ENCODE data around the gene ATP5F1E.

ATP5F1E gene

DNA sequence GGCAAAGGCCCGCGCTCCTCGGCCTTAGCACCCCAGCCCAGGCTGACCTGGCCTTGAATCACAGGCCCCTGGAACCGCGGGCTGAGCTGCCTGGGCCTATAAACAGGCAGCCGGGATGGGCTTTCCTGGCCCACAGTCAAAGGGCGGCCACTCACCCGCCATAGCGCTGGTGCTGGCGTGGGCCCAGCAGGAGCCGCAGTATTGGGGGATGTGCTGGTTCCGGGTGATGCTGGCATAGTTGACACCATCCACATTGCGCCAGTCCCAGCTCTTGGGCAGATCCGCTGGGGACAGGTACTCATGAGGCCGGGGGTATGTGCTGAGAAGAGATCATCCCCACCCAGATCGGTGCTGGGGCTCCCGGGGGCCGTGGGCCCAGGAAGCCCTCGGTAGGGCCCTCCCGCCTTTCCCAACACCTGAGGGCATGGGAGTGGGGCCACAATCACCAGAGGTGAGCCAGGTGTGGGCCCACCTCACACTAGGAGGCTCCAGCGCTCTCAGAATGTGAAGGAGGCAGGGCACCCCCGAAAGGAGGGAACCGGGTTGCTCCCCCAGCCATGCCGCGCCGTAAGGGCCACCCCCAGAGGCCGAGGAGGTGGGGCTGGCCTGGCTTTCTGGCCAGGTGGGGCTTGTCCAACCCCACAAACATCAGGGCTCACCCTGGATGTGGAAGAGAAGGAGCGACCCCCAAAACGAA, 25.8 kb downstream of the ATP5F1E start:
- no peak for DNase-seq (ENCODE audit: low read depth in 2 of 2)

DNA sequence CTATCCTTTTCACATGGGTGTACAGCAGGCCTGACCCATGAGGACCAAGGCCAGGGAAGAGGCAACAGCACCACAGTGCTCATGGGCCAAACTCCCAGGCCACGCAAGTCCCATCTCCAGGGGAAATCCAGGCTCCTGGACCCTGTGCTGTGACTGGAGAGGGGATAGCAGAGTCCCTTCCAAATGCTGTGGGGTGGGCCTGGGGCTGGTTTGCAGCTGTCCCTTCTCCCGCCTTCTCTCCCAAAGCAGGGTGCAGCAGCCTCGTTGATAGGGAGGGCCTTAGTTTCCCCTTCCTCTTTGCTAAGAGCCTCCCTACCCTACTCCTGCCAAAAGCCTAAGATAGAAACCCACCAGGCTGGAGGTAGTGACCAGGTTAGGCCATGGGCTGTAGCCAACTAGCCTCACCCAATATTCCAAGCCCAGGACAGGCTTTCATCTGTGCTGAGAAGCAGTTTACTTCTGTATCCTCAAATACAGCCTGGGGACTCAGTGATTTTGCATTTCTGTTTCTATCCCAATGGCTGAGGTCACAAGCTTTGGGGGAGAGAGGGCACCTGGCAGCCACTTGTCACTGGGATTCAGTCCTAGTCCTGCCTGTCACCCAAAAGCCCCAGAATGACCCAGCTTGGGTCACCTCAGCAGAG, 26.5 kb downstream of the ATP5F1E start:
- no peak for DNase-seq (ENCODE audit: low read depth in 2 of 2)

DNA sequence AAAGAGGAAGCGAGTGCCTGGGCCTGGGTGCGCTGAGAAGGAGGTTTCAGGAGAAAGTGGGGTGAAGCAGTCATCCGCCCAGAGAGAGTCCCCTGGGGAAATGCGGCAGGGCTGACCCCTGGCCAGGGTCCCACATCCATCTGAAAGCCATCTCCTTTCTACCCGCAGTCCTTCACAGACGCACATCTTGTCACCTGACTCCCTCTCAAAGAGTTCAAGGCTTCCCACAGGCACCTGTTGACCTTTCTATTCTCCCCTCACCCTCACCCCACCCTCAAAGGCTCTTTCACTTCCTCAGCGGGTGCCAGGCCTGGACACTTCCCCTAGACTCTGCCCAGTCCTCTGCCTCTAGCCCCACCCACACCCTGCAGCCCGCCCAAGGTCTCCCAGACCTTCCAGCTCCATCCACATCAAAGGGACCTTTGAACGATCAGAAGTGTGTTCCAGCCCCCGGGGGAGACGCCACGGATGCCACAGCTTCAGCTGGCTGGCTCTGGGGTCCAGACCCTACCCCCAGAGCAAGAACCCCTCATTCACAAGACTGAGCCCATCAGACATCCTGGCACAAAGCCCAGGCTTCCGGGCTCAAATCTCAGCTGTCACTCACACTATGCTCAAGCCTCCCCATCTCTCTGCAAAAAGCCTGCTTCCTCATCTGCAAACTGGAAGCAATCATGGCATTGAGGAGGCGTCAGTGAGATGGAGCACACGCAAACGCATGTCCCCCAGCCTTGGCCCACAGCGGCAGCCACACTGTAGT, 27.2 kb downstream of the ATP5F1E start:
- DNase-seq (ENCODE audit: low read depth in 2 of 2), result no peak

DNA sequence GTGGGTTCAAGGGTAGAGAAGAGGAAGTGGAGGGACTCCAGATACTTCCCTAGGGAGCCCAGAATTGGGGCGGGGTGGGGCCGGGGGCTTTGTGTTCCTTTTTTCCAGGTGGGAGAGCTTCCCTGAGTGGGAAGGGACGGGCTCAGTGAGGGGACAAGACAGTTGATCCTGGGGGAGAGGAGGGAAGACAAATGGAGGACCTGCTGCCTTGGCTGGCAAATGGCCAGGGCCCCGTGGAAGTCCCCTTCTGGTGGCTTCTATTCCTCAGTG, 27.7 kb downstream of the ATP5F1E start:
- no peak for DNase-seq (ENCODE audit: low read depth in 2 of 2)

DNA sequence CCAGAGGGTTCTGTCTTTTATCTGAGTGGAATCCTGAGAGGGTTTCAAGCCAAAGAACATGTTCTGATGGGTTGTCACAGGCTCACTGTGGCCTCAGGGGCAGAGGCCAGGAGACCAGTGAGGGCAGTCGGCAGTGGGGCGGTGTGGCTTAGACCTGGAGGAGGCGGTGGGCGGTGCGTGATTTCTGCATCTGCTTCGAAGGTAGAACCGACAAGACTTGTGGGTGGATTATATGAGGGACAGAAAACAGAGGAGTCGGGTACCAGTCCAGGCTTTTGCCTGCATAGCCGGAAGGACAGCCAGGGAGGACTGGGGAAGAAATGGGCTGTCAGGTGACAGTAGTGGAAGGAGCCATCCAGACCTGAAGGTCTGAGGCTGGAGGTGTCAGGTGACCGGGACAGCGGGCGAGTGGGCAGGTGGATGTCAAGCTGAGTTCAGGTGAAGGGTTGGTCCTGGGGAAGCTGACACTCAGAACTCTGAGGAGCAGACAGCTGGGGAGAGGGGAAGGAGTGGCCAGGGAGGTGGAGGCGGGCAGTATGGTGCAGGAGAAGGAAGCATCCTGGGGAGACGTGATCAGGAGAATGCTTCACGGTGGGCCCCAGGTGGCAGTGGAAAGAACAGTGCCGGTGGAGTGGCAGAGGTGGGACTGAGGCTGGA, 28.2 kb downstream of the ATP5F1E start:
- no peak for DNase-seq (ENCODE audit: low read depth in 2 of 2)

DNA sequence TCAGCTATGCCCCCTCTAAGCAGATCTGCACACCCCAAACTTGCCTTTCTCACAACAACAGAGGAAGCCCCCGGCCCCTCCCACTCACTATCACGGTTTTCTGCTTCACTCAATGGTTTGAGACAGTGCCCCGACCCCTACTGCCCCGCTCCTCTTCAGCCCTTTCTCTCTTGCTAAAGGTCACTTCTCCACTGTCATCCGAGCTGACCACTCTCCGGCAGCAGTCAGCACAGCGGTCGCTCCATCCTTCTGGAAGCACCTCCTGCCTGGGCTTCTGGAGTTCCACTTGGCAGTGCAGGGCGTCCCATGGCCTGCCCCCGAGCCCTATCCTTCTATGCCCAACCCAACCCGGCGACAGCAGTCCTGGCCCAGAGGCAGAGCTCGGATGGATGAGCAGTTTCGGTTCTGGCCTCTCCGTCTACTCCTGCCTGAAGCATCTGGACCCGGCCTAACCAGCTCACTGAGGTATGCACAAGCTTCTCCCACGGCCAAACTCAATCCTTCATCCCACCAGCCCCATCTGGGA, 29.2 kb downstream of the ATP5F1E start:
- no peak for DNase-seq (ENCODE audit: low read depth in 2 of 2)

DNA sequence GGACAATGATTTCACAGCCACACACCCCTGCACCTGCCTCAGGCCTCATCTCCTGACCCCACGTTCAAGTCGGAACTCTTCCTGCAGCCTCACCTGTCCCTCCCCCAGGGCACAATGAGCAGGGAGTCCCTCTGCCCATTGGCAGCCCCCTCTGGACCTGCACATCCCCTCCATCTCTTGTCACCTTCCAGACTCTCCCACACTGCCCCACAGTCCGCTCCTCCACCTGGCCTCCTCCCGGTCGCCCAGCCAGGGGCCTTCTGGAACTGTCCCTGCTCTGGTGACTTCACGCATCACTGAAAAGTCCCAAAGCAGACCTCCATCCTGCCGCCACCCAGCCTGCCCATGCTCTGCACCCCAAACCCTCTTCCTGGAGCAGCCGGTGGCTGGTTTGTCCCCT, 29.7 kb downstream of the ATP5F1E start:
- no peak for DNase-seq (ENCODE audit: low read depth in 2 of 2)

DNA sequence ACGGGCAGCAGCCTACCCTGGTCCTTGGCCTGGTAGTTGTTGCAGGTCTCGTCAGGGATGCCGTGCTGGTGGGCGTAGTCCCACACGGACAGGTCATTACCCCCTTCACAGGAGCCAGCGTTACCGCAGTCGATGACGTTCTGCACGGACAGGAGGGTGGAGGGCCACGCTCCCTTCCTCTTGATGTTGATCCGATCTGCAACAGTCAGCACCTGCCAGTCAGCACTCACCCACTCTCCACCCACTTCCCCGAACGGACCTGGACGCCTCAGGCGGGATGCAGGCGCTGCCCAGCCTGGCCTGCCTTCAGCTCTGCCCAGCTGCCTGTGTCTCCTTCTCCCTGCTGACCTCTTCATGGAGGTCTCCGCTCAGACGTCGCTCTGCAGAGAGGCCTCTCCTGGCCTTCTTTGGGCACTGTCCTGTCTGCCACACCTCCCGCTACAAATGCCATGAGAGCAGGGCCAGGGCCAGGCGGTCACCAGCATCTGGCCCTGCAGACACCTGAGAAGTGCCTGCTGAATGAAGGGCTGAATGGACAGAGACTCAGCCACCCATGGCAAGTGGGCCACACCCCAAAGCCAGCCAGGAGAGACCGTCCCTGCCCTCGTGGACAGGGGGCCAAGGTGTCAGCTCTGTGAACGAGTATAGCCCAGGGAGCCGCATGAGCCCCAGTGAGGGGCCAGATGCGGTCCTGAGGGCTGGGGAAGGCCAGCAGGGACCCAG, 30.5 kb downstream of the ATP5F1E start:
- DNase-seq (ENCODE audit: low read depth in 2 of 2), result no peak

DNA sequence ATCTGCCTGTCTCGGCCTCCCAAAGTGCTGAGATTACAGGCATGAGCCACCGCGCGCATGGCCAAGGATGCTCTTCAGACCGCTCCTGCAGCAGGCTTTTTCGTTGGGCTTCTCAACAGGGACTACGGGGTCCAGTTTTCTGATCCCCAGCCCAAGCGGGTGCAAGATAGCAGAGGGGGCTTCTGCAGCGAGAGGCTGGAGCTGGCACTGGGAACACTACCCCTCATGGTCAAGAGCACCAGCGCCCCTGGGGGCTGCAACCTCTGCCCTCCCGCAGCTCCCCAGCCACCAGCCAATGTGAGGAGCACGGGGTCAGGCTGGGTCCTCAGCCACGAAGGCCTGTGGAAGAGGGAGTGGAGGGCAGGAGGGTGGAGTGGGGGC, 31.1 kb downstream of the ATP5F1E start:
- no peak for DNase-seq (ENCODE audit: low read depth in 2 of 2)

DNA sequence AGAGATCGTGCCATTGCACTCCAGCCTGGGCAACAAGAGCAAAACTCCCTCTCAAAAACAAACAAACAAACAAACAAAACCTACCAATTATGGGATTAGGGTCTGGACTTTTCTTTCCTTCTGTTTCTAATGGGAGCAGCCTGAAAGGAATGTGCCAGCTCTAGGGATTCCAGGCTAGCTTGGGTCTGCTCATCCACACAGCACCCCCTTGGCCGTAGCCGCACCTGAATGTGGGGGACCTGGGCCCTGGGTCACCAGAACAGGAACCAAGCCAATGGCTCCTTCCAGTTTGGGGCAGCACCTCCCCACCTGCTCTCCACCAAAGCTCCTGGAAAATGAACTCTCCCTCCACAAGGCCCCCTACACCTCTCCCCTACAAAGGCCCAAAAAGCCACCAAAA, 31.8 kb downstream of the ATP5F1E start:
- no peak for DNase-seq (ENCODE audit: low read depth in 2 of 2)

DNA sequence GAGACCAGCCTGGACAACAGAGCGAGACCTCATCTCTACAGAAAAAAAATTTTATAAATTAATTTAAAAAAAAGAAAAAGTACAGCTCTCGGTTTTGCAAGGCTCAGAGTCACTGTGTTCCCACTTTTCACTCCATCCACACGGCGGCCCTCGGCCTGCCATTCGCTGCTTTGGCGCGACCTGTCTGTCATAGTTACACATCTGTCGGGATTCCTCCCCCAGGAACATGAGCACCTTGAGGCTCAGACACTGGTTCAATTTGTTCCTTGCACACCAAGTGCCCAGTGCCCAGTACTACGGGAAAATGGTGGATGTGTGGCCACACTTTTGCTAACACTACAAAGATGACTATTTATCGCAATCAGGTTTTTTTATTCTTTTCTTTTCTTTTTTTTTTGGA, 33.5 kb downstream of the ATP5F1E start:
- DNase-seq (ENCODE audit: low read depth in 2 of 2), result no peak

DNA sequence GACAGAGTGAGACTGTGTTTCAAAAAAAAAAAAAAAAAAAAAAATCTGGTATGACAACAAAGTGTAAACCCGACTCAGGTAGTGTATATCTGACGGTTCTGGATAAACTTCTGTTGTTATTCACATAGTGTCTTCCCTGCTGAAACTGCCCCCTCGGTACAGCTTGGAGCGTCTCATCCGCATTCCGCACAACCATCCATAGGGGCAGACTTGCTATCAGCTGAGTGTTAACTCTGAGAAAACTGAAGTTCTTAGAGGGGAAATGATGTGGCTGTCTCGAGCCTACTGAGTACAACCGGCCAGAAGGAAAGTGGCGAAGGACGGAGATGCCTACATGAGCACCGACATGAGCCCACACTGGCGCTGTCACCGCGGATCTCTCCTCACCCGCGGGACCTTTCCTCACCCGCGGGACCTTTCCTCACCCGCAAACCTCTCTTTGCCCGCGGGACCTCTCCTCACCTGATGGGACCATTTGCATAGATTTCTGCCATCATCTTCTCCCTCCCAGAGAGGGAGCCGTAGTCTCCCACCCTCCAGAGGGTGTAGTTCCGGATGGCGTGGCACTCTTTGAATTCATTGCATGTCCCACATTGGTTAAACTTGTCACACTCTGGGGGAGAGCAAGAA, 34.9 kb downstream of the ATP5F1E start:
- no peak for DNase-seq (ENCODE audit: low read depth in 2 of 2)

DNA sequence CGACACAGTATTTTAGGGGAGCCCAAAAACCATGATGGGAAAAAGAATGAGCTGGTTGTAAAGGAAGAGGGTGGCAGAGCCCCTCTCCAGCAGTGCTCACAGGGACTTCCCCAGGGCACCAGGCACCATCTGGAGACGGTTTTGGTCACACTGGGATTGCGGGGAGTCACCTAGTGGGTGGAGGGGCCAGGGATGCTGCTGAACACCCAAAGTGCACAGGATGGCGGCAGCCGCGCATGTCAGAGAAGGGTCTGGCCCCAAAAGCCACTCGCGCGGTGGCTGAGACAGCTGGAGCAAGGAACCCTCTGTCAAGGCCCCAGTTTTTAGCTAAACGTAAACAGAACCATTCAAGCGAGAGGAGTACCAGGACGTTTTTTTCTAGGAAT, 35.9 kb downstream of the ATP5F1E start:
- no peak for DNase-seq (ENCODE audit: low read depth in 2 of 2)

DNA sequence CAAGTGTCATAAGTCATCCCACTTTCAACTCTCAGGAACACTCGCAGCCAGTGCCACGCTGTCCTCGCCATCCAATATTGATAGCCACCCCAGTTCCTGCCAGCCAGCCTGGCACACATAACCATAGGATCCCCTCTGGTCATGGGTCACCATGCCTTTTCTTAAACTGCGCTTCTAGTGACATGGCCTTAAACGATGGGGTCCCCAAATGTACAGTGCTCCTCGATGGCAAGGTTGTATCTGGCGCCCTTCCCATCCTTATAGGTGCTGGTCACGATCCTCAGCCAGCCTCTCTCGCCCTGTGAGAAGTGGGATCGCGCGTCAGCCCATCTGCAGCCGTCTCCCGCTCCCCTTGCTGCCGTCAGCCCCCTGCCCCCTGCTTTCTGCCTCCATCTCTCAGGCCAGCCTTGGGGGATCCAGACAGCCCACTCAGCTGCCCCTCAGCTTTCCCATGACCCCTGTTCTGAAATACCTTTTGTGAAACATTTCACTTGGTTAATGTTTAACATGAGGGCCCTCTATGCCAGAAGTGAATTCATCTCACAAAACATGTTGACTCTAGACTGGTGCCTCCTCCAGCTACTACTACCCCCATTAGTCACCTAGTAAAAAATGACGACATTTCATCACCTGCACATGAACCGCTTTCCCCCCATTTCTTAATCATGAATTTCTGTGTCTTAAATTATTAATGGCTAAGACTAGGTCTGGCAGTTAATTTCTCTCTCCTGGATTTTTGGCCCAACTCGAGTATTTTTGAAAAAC, 36.5 kb downstream of the ATP5F1E start:
- no peak for DNase-seq (ENCODE audit: low read depth in 2 of 2)

DNA sequence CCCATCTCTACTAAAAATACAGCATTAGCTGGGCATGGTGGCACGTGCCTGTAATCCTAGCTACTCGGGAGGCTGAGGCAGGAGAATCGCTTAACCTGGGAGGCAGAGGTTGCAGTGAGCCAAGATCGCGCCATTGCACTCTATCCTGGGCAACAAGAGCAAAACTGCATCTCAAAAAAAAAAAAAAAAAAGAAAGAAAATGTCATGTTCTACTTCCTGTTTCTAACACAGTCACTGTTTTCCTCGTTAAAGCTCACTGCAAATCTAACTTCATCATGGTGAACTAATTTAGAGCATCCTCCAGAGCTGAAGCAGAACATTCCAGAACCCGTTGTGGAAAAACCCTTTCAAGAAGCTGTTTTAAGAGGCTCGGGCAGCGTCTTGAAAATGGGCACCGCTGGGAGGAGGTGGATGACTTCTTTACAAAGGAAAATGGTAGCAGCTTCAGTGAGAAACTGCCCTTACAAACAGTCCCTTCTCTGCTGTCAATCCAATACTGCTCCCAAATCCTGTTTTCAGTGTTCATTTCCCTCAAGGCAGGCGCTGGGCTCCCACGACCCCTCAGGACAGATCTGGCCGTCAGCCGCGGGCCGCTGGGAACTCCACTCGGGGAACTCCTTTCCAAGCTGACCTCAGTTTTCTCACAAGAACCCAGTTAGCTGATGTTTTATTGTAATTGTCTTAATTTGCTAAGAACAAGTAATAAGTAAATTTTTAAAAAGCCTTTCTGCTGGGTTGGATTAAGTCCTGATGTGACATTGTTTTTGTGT, 37.6 kb downstream of the ATP5F1E start:
- no peak for DNase-seq (ENCODE audit: low read depth in 2 of 2)

DNA sequence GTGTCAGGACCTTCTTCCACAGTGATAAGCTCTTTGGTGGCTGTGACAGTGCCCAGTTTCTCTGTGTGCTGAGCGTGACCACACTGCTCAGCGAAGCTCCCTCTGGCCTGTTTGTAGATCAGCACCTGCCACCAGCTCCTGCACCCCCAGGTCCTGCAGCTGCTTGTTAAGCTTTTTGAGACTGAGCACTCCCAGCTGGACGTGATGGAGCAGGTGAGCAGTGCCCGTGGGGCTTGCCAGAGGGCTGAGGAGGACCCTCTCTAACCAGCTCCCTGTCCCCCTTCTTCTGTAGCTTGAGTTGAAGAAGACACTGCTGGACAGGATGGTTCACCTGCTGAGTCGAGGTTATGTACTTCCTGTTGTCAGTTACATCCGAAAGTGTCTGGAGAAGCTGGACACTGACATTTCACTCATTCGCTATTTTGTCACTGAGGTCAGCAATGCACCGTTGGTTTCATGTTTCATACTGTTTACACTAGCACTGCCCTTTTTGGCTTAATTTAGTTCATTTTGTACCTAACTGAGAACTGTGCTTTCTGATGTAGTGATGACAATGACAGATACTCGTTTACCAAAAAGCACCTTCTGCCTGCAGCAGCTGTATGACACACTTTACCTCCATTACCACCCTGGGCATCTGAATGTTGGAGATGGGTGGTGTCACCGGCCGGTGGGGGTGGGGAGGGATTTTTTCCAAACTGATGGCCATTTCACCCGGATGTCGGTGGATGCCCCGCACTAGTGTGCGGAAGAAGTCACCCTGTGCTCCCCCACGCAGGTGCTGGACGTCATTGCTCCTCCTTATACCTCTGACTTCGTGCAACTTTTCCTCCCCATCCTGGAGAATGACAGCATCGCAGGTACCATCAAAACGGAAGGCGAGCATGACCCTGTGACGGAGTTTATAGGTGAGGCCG, 38.5 kb downstream of the ATP5F1E start:
- no peak for DNase-seq (ENCODE audit: low read depth in 2 of 2)

DNA sequence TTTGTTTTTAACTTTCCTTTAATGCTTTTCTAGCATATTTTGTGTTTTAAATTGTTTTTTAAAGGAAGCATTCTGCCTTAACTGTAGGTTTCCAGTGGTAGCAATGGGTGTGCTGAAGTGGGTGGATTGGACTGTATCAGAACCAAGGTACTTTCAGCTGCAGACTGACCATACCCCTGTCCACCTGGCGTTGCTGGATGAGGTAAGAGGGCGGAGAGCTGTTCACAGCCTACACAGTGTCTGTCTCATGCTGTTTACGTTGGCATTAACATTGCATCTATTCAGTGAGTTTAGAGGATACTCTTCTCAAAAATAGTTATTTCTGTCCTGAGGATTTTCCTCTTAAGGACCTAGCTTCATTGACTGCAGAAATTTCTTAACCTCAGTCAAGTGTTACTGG, 39.2 kb downstream of the ATP5F1E start:
- DNase-seq (ENCODE audit: low read depth in 2 of 2), result no peak

DNA sequence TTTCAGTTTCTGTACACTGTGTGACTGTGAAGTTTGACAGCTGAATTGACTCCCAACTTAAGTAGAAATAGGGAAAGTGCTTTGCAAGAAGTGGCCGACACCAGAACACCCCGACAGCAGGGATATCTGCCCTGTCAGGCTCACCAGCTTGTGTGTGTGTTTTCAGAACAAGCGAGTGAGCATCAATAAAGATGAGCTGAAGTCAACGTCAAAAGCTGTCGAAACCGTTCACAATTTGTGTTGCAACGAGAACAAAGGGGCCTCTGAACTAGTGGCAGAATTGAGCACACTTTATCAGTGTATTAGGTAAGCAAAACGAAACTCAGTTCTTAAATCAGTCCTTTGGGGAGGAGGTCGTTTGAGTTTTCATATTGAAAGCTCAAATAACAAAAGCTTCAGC, 40.4 kb downstream of the ATP5F1E start:
- no peak for DNase-seq (ENCODE audit: low read depth in 2 of 2)
